ENCODE data around the gene C10orf71.

DNA sequence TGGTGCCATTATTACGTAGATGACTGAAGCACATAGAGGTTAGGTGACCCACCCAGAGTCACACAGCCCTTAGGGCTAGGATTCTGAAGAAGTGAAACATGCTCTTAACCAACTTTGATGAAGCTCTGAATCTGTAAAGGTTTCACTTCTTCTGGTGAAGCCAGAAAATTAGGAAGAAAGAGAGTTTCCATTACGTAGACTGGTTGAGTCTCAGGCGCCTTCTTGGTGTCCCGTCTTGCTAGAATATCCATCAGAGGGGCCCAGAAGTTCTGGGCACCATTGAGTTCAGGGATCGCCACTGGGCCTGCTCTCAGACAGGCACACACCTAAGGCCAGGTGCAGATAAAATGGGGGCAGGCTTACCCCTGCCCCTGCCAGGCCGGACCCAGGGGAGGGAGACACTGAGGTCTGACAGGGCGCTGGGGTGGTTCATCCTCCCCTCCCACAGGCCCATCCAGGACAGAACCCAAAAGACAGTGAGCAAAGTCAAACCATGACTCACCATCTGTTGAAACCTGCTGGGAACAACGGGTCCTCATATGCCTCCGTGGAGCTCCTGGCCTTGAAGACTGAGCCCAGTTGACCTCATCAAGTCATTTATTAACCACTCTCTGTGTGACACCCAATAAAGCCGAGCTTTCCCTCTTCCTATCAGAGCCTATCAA lies 63.8 kb downstream of the C10orf71 start:
- TF ChIP-seq ZNF791 (tag by site-specific recombination; IDR thresholded peaks at IDR 0.05) = no peak
- TF ChIP-seq SP2 (tag by site-specific recombination; IDR thresholded peaks at IDR 0.05) = no peak
- TF ChIP-seq, protein P1, sequence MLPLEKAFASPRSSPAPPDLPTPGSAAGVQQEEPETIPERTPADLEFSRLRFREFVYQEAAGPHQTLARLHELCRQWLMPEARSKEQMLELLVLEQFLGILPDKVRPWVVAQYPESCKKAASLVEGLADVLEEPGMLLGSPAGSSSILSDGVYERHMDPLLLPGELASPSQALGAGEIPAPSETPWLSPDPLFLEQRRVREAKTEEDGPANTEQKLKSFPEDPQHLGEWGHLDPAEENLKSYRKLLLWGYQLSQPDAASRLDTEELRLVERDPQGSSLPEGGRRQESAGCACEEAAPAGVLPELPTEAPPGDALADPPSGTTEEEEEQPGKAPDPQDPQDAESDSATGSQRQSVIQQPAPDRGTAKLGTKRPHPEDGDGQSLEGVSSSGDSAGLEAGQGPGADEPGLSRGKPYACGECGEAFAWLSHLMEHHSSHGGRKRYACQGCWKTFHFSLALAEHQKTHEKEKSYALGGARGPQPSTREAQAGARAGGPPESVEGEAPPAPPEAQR (tag by site-specific recombination; IDR thresholded peaks at IDR 0.05) = no peak
